ENCODE results near the gene CNTN4. TPM values are rescaled to one million over a fixed set of nuclear protein-coding genes. Genes with fewer than 3 reads are reported as not detected.

CNTN4 gene
- total RNA-seq, 4 donors from 2014 or later, result 33.6 to 112 (median 53.1) TPM

- DNase-seq, result peak in 1 of 2 donors; percentile 10
- 83 to 89% methylated on average over 1 of the region's 1 CpG for WGBS, 2 donors
- no peak overlapping the region for H3K4me3 ChIP-seq (replicated peaks in 1 of 3)
- TF ChIP-seq CTCF (IDR thresholded peaks at IDR 0.05) (peak in 3 of 6 experiments; percentile 24 to 46 (median 30)), POLR2A (IDR thresholded peaks at IDR 0.05) (no peak)
- no peaks in the 10 kb centered on the region for H3K9me3 ChIP-seq
- intact Hi-C loops (cut with DNase I), result no loop called here
- no peaks in the 10 kb centered on the region for H3K36me3 ChIP-seq
- H3K27me3 ChIP-seq, result no peaks in the 10 kb centered on the region
- no peak overlapping the region for H3K27ac ChIP-seq
- H3K4me1 ChIP-seq, result no peaks in the 10 kb centered on the region
These were observed 615.3 kb downstream of the CNTN4 start for GRCh38 chr3:2713923-2714322.

- H3K27me3 ChIP-seq, result no peaks in the 10 kb centered on the region
- no peaks in the 10 kb centered on the region for H3K36me3 ChIP-seq
- WGBS, 2 donors, result 64 to 65% methylated on average over 5 of the region's 5 CpGs
- no peak overlapping the region for H3K27ac ChIP-seq
- intact Hi-C loops (cut with DNase I), result no loop called here
- H3K4me1 ChIP-seq, result no peaks in the 10 kb centered on the region
- no peak for DNase-seq
- H3K9me3 ChIP-seq, result no peaks in the 10 kb centered on the region
- TF ChIP-seq POLR2A (IDR thresholded peaks at IDR 0.05), result no peak
- TF ChIP-seq CTCF (IDR thresholded peaks at IDR 0.05), result no peak
- no peak overlapping the region for H3K4me3 ChIP-seq (replicated peaks in 1 of 3)
These were observed 616.2 kb downstream of the CNTN4 start for GRCh38 chr3:2714834-2715233.

- Histone ChIP-seq H3K36me3 (no peaks in the 10 kb centered on the region), H3K27ac (no peak overlapping the region), H3K27me3 (no peaks in the 10 kb centered on the region), H3K4me1 (no peaks in the 10 kb centered on the region), H3K9me3 (no peaks in the 10 kb centered on the region), H3K4me3 (replicated peaks in 1 of 3) (no peak overlapping the region)
- DNase-seq, result no peak
- no peak for TF ChIP-seq CTCF (IDR thresholded peaks at IDR 0.05)
- TF ChIP-seq POLR2A (IDR thresholded peaks at IDR 0.05), result no peak
- 81 to 86% methylated on average over 3 of the region's 3 CpGs for WGBS, 2 donors
- intact Hi-C loops (cut with DNase I), result no loop called here
These were observed 628.4 kb downstream of the CNTN4 start for GRCh38 chr3:2727101-2727500.

- Histone ChIP-seq H3K4me1 (no peaks in the 10 kb centered on the region), H3K9me3 (no peaks in the 10 kb centered on the region), H3K27me3 (no peaks in the 10 kb centered on the region), H3K4me3 (replicated peaks in 1 of 3) (no peak overlapping the region), H3K27ac (no peak overlapping the region), H3K36me3 (no peaks in the 10 kb centered on the region)
- peak; percentile 16 to 33 for DNase-seq
- TF ChIP-seq POLR2A (IDR thresholded peaks at IDR 0.05) (no peak), CTCF (IDR thresholded peaks at IDR 0.05) (no peak)
- 47 to 48% methylated on average over 8 of the region's 8 CpGs for WGBS, 2 donors
- intact Hi-C loops (cut with DNase I), result no loop called here
These were observed 629.1 kb downstream of the CNTN4 start for GRCh38 chr3:2727610-2728318.

- WGBS, 2 donors, result 95 to 98% methylated on average over 2 of the region's 2 CpGs
- no peak overlapping the region for H3K27ac ChIP-seq
- no peak for TF ChIP-seq CTCF (IDR thresholded peaks at IDR 0.05)
- TF ChIP-seq POLR2A (IDR thresholded peaks at IDR 0.05), result no peak
These were observed 633.2 kb downstream of the CNTN4 start for GRCh38 chr3:2731843-2732242.

More at GRCh38 chr3:2731843-2732242, 633.2 kb downstream of the CNTN4 start:
- H3K27me3 ChIP-seq, result no peaks in the 10 kb centered on the region
- intact Hi-C loops (cut with DNase I), result no loop called here
- DNase-seq, result no peak
- no peak overlapping the region for H3K4me3 ChIP-seq (replicated peaks in 1 of 3)
- no peaks in the 10 kb centered on the region for H3K9me3 ChIP-seq
- H3K36me3 ChIP-seq, result no peaks in the 10 kb centered on the region
- no peaks in the 10 kb centered on the region for H3K4me1 ChIP-seq
